ENCODE results near the gene MOK.

DNA sequence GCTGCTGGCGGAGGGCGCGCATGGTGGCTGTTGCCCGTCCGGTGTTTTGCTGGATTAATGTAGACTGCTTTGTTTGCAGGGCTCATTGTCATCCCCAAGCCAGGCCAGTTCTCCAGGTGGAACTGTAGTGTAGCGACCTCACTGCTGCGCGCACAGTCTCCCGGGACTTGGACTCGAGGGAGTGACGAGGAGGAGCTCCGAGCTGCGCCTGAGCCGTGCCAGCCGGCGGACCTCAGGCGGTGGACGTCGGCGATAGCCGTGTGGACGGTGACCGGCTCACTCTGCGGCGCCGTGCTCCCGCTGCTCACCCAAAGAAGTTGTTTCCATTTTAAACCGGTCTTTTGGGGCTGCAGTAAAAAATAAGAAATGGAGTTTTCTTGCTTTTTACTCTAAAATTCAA is 82.2 kb downstream of the MOK start:
- TF ChIP-seq, protein P1, sequence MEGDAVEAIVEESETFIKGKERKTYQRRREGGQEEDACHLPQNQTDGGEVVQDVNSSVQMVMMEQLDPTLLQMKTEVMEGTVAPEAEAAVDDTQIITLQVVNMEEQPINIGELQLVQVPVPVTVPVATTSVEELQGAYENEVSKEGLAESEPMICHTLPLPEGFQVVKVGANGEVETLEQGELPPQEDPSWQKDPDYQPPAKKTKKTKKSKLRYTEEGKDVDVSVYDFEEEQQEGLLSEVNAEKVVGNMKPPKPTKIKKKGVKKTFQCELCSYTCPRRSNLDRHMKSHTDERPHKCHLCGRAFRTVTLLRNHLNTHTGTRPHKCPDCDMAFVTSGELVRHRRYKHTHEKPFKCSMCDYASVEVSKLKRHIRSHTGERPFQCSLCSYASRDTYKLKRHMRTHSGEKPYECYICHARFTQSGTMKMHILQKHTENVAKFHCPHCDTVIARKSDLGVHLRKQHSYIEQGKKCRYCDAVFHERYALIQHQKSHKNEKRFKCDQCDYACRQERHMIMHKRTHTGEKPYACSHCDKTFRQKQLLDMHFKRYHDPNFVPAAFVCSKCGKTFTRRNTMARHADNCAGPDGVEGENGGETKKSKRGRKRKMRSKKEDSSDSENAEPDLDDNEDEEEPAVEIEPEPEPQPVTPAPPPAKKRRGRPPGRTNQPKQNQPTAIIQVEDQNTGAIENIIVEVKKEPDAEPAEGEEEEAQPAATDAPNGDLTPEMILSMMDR (IDR thresholded peaks at IDR 0.05) = no peak
- TF ChIP-seq POLR2AphosphoS5 (IDR thresholded peaks at IDR 0.05) = no peak
- TF ChIP-seq POLR2A (IDR thresholded peaks at IDR 0.05; ENCODE audit: low read depth) = no peak
